ENCODE results near the gene ZFAND2B.
A peak's percentile ranks its signal among the peaks of the same experiment; 100 is the strongest.

ZFAND2B gene

GRCh38 chr2:219220652-219221402 is 14.2 kb downstream of the ZFAND2B start:
- DNase-seq = no peak

GRCh38 chr2:219221957-219222518 is 15.5 kb downstream of the ZFAND2B start:
- DNase-seq = no peak

GRCh38 chr2:219223831-219224610 is 17.4 kb downstream of the ZFAND2B start:
- DNase-seq = no peak

- DNase-seq = no peak
Observed at GRCh38 chr2:219225350-219225749, 18.8 kb downstream of the ZFAND2B start.

- no peak for DNase-seq
Observed at GRCh38 chr2:219228041-219228910, 21.7 kb downstream of the ZFAND2B start.

- no peak for DNase-seq
Observed at GRCh38 chr2:219228911-219229304, 22.3 kb downstream of the ZFAND2B start.

- DNase-seq = peak; percentile 97
Observed at GRCh38 chr2:219229305-219230058, 22.9 kb downstream of the ZFAND2B start, which contains the start of the genes ANKZF1 and ATG9A. TSS of gene ANKZF1 (plus strand) at chr2:219229806. CDS start at chr2:219230258, 452 bp downstream. TSS of gene ATG9A (minus strand) at chr2:219229636. CDS start at chr2:219228024, 1,612 bp downstream.

- peak; percentile 4 for DNase-seq
Observed at GRCh38 chr2:219230059-219230540, 23.5 kb downstream of the ZFAND2B start.

GRCh38 chr2:219234331-219234730 is 27.7 kb downstream of the ZFAND2B start:
- no peak for DNase-seq

- no peak for DNase-seq
Observed at GRCh38 chr2:219243291-219243761, 36.7 kb downstream of the ZFAND2B start.

GRCh38 chr2:219244789-219245147 is 38.2 kb downstream of the ZFAND2B start:
- DNase-seq = no peak

GRCh38 chr2:219245148-219245898 is 38.7 kb downstream of the ZFAND2B start, which contains the start of the genes GLB1L and STK16:
TSS of gene GLB1L (minus strand) at chr2:219245444. CDS start at chr2:219243573, 1,871 bp downstream.
TSS of gene STK16 (plus strand) at chr2:219245479. CDS start at chr2:219246000, 521 bp downstream.
- peak; percentile 78 for DNase-seq

GRCh38 chr2:219245899-219246230 is 39.3 kb downstream of the ZFAND2B start:
- no peak for DNase-seq

GRCh38 chr2:219246559-219246958 is 40.0 kb downstream of the ZFAND2B start:
- DNase-seq = no peak

- no peak for DNase-seq
Observed at GRCh38 chr2:219247678-219248642, 41.4 kb downstream of the ZFAND2B start.

GRCh38 chr2:219248845-219249202 is 42.2 kb downstream of the ZFAND2B start:
- DNase-seq = no peak

- peak; percentile 91 for DNase-seq
Observed at GRCh38 chr2:219249203-219249980, 42.8 kb downstream of the ZFAND2B start.

- no peak for DNase-seq
Observed at GRCh38 chr2:219250049-219250781, 43.6 kb downstream of the ZFAND2B start.

Measured in NCI-H2171 (cell line).